Fibroblast of peridontal ligament (primary cell): ENCODE measurements around the gene AFG1L.
"Not testable (repeated sequence)": the region's sequence is repeated elsewhere in the genome, so short reads cannot be mapped to it uniquely, and the experiment has no call there.

Source experiments
- DNase-seq: peaks from one replicate; pipeline ENCODE4 v3.0.0-alpha.2; 2010; ENCODE audit errors: extremely low read depth

Gene AFG1L

GRCh38 chr6:108350528-108350927, 55.7 kb downstream of the AFG1L start:
- no peak for DNase-seq

- DNase-seq, result no peak
Observed at GRCh38 chr6:108353853-108354252, 59.0 kb downstream of the AFG1L start.

- no peak for DNase-seq
Observed at GRCh38 chr6:108355120-108355519, 60.3 kb downstream of the AFG1L start.

- no peak for DNase-seq
Observed at GRCh38 chr6:108355890-108356289, 61.0 kb downstream of the AFG1L start.

GRCh38 chr6:108359901-108360882, 65.3 kb downstream of the AFG1L start:
- DNase-seq, result peak; percentile 22

- DNase-seq, result no peak
Observed at GRCh38 chr6:108360919-108361311, 66.1 kb downstream of the AFG1L start.

- DNase-seq, result peak; percentile 20
Observed at GRCh38 chr6:108361312-108361932, 66.6 kb downstream of the AFG1L start.

- DNase-seq, result no peak
Observed at GRCh38 chr6:108362455-108362854, 67.6 kb downstream of the AFG1L start.

- no peak for DNase-seq
Observed at GRCh38 chr6:108363113-108363512, 68.3 kb downstream of the AFG1L start.

- no peak for DNase-seq
Observed at GRCh38 chr6:108363889-108364313, 69.0 kb downstream of the AFG1L start.

- no peak for DNase-seq
Observed at GRCh38 chr6:108364470-108364869, 69.6 kb downstream of the AFG1L start.

GRCh38 chr6:108365478-108365877, 70.6 kb downstream of the AFG1L start:
- peak; percentile 13 for DNase-seq

GRCh38 chr6:108366236-108366635, 71.4 kb downstream of the AFG1L start:
- DNase-seq, result no peak

- DNase-seq, result no peak
Observed at GRCh38 chr6:108368431-108369030, 73.7 kb downstream of the AFG1L start.

GRCh38 chr6:108380876-108381275, 86.0 kb downstream of the AFG1L start:
- no peak for DNase-seq

- no peak for DNase-seq
Observed at GRCh38 chr6:108383981-108384380, 89.1 kb downstream of the AFG1L start.

- not testable (repeated sequence) for DNase-seq
Observed at GRCh38 chr6:108389190-108389589, 94.3 kb downstream of the AFG1L start.

- DNase-seq, result no peak
Observed at GRCh38 chr6:108395297-108395696, 100.4 kb downstream of the AFG1L start.

- DNase-seq, result peak; percentile 23
Observed at GRCh38 chr6:108403236-108403635, 108.4 kb downstream of the AFG1L start.

- no peak for DNase-seq
Observed at GRCh38 chr6:108406943-108407342, 112.1 kb downstream of the AFG1L start.

- peak; percentile 82 for DNase-seq
Observed at GRCh38 chr6:108407904-108408827, 113.3 kb downstream of the AFG1L start.
